Measurements from ENCODE around the gene NR0B2. TPM values are rescaled to one million over a fixed set of nuclear protein-coding genes. Genes with fewer than 3 reads are reported as not detected.

Gene NR0B2
- total and polyA plus RNA-seq, 10 of the 15 experiments (the other 5 are each of a cell fraction or from before 2014, with no cell fraction given), result not detected

DNA sequence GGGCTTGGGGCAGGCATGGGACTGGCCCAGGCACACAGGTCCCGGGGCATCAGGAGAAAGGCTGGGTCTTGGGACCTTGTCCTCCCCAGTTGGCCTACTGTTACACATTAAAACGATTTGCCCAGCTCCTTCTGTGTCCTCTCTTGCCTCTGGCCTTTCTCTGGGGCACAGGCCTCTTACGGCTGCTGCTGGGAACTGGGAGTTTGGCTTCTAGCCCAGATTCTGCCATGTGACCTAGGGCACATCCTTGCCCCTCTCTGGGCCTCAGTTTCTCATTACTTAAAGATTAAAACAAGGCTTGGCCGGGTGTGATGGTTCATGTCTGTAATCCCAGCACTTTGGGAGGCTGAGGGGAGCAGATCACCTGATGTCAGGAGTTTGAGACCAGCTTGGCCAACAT is 32.5 kb upstream of the NR0B2 start:
- Histone ChIP-seq H2AFZ (ENCODE audit: control insufficient read depth, low read depth, low read length) (no peak overlapping the region), H3K27ac (ENCODE audit: control insufficient read depth, insufficient read depth) (no peak overlapping the region), H3K79me2 (ENCODE audit: control insufficient read depth, insufficient read depth, low read length) (no peaks in the 10 kb centered on the region), H3K4me3 (no peak overlapping the region), H3K9me3 (replicated peaks; ENCODE audit: control insufficient read depth, insufficient read depth, low read length) (no peaks in the 10 kb centered on the region), H3K4me2 (ENCODE audit: control insufficient read depth, insufficient read depth) (no peak overlapping the region), H3K27me3 (replicated peaks in 1 of 2; ENCODE audit: control insufficient read depth in 2 of 2, insufficient read depth in 2 of 2, low read length in 1 of 2) (no peaks in the 10 kb centered on the region), H3K4me1 (ENCODE audit: control insufficient read depth, insufficient read depth, low read length) (no peaks in the 10 kb centered on the region), H4K20me1 (ENCODE audit: control insufficient read depth, insufficient read depth) (no peaks in the 10 kb centered on the region; the same call in 1 of the 2 replicates), H3K9ac (ENCODE audit: control insufficient read depth, insufficient read depth, low read length) (no peak overlapping the region), H3K36me3 (ENCODE audit: control insufficient read depth in 2 of 2, insufficient read depth in 2 of 2, low read length in 1 of 2) (peaks cover 11 to 27% of the 10 kb centered on the region in 2 experiments)
- in situ Hi-C loops (cut with MboI), result no loop called here
- ChIA-PET POLR2A (no interaction called here), CTCF (interaction anchor here (3.1 kb wide), 1 partner anchor 99 kb away, joined by 8 read pairs; no protein-coding TSS in a partner anchor), RAD21 (ENCODE audit: unreplicated experiment) (no interaction called here), SMC1A (ENCODE audit: uncharacterized antibody, unreplicated experiment) (no interaction called here)
- ATAC-seq (no peak), FAIRE-seq (no peak), DNase-seq (ENCODE audit: low read depth, low spot score) (no peak)
- intact Hi-C loops (cut with micrococcal nuclease; ENCODE audit: unreplicated experiment), result no loop called here
- no TSS peak for BruUV-seq (replicated peaks)
- no peak for TF ChIP-seq FOXK2 (IDR thresholded peaks at IDR 0.05)
- TF ChIP-seq BRCA1 (IDR thresholded peaks at IDR 0.05; ENCODE audit: low read depth, low read length), result no peak
- no peak for TF ChIP-seq SMC3 (IDR thresholded peaks at IDR 0.05; ENCODE audit: borderline replicate concordance, low read length)
- TF ChIP-seq, protein P1, sequence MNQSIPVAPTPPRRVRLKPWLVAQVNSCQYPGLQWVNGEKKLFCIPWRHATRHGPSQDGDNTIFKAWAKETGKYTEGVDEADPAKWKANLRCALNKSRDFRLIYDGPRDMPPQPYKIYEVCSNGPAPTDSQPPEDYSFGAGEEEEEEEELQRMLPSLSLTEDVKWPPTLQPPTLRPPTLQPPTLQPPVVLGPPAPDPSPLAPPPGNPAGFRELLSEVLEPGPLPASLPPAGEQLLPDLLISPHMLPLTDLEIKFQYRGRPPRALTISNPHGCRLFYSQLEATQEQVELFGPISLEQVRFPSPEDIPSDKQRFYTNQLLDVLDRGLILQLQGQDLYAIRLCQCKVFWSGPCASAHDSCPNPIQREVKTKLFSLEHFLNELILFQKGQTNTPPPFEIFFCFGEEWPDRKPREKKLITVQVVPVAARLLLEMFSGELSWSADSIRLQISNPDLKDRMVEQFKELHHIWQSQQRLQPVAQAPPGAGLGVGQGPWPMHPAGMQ (IDR thresholded peaks at IDR 0.05; ENCODE audit: borderline replicate concordance), result no peak
- no peak for TF ChIP-seq CHD1 (IDR thresholded peaks at IDR 0.05; ENCODE audit: low read depth, low read length)
- no peak for TF ChIP-seq STAT1 (conservative IDR thresholded peaks at IDR 0.05)
- TF ChIP-seq NR2C2 (IDR thresholded peaks at IDR 0.05; ENCODE audit: borderline replicate concordance, control insufficient read depth, insufficient read length, low read depth), result no peak
- no peak for TF ChIP-seq CHD4 (IDR thresholded peaks at IDR 0.05)
- TF ChIP-seq CBFB (IDR thresholded peaks at IDR 0.05; ENCODE audit: low read depth), result no peak
- no peak for TF ChIP-seq HCFC1 (IDR thresholded peaks at IDR 0.05; ENCODE audit: low read length)
- WGBS (ENCODE audit: insufficient coverage, insufficient replicate concordance, low lambda C conversion rate, missing lambda C conversion rate), result 100% methylated on average over 4 of the region's 4 CpGs
